T-helper 2 cell treated with Interferon-gamma antibody and Interleukin-4, amounts not matched to agents 5 μg/mL and 100 μg/mL, for 36 hours (primary cell): Measurements from ENCODE around the gene URGCP.

Source experiments
- DNase-seq: peaks from one replicate; pipeline ENCODE4 v3.0.0; 2021; ENCODE audit warnings: low spot score
- H3K27ac Mint-ChIP-seq: one replicate; pipeline ENCODE4 v1.8.0; 2021; ENCODE audit warnings: mild to moderate bottlenecking, mixed read lengths
- H3K27me3 Mint-ChIP-seq: one replicate; pipeline ENCODE4 v1.8.0; 2021; ENCODE audit warnings: low read depth, mixed read lengths
- H3K36me3 Mint-ChIP-seq: one replicate; pipeline ENCODE4 v1.8.0; 2021; ENCODE audit warnings: low read depth, mixed read lengths
- H3K4me1 Mint-ChIP-seq: one replicate; pipeline ENCODE4 v1.8.0; 2021; ENCODE audit warnings: low read depth, mixed read lengths
- H3K4me3 Mint-ChIP-seq: one replicate; pipeline ENCODE4 v1.8.0; 2022; ENCODE audit warnings: mild to moderate bottlenecking, moderate library complexity, mixed read lengths
- H3K9me3 Mint-ChIP-seq: one replicate; pipeline ENCODE4 v1.8.0; 2021; ENCODE audit warnings: mixed read lengths

URGCP gene

DNA sequence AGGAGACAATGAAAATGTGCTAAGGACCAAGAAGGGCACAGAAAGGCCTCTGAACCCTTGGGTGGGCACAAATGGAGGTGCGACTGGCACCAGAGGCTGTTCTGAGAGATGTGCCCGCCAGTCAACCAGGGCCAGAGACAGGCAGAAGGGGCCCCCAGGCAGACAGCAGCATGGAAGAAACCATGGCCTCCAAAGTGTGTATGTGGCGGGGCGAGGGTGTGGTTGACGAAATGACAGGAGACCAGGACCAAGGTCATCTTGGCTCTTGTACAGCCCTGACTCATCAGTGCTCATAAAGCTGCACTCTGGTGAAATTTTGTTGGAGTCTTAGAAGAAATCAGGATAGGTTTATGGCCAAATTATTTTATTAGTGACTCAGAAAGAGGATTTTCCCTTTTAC is 33.1 kb downstream of the URGCP start:
- H3K4me1 Mint-ChIP-seq, result peaks cover 12% of the 10 kb centered on the region
- H3K36me3 Mint-ChIP-seq, result peaks cover 29% of the 10 kb centered on the region
- H3K4me3 Mint-ChIP-seq, result no peak overlapping the region
- no peak overlapping the region for H3K27ac Mint-ChIP-seq
- no peaks in the 10 kb centered on the region for H3K9me3 Mint-ChIP-seq
- DNase-seq, result no peak
- H3K27me3 Mint-ChIP-seq, result no peaks in the 10 kb centered on the region

DNA sequence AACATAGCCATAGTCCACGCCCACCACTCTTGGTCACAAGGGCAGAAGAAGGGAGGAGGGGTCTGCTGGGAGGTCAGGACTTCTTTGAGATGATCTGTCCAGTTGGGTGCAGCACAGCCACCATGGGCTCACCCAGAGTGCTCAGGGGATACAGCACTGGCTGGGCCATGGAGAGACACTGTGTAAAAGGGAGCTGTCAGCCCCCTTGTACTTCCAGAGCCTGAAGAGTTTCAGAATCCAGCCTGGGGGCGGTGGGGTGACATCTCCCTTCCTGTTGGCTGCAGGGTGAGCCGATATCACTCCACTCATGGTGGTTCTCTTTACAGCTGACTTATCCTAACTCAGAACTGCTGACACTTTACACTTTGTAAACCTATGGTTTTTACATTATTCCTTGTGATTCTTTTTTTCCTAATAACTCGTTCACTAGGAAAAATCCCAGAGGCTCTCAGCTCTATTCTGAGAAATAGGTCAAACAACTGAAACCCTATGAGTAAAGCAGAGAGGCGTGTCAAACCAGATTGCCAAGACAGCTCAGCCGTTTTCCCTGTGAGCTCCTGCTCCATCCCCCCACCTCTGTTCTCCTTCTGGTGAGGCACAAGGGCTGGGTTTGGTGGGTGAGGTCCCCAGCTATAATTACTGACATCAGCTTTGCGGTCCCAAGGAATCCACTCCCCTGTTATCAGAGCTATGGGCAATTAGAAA is 33.8 kb downstream of the URGCP start:
- Mint-ChIP-seq H3K4me1 (peaks cover 14% of the 10 kb centered on the region), H3K27me3 (no peaks in the 10 kb centered on the region), H3K9me3 (no peaks in the 10 kb centered on the region), H3K4me3 (no peak overlapping the region), H3K36me3 (peaks cover 25% of the 10 kb centered on the region), H3K27ac (no peak overlapping the region)
- DNase-seq, result no peak

GRCh38 chr7:43871064-43871463 is 35.3 kb downstream of the URGCP start:
- peaks cover 14% of the 10 kb centered on the region for H3K4me1 Mint-ChIP-seq
- no peaks in the 10 kb centered on the region for H3K9me3 Mint-ChIP-seq
- peaks cover 29% of the 10 kb centered on the region for H3K36me3 Mint-ChIP-seq
- DNase-seq, result no peak
- no peak overlapping the region for H3K4me3 Mint-ChIP-seq
- H3K27me3 Mint-ChIP-seq, result no peaks in the 10 kb centered on the region
- H3K27ac Mint-ChIP-seq, result no peak overlapping the region

GRCh38 chr7:43870316-43870715 is 36.1 kb downstream of the URGCP start:
- Mint-ChIP-seq H3K36me3 (peaks cover 30% of the 10 kb centered on the region), H3K4me1 (peaks cover 14% of the 10 kb centered on the region), H3K4me3 (peak overlapping the region; percentile 97), H3K27me3 (no peaks in the 10 kb centered on the region), H3K27ac (no peak overlapping the region), H3K9me3 (no peaks in the 10 kb centered on the region)
- no peak for DNase-seq

- DNase-seq, result peak; percentile 21
- peaks cover 14% of the 10 kb centered on the region for H3K4me1 Mint-ChIP-seq
- peaks cover 30% of the 10 kb centered on the region for H3K36me3 Mint-ChIP-seq
- peak overlapping the region; percentile 86 for H3K27ac Mint-ChIP-seq
- no peaks in the 10 kb centered on the region for H3K9me3 Mint-ChIP-seq
- H3K27me3 Mint-ChIP-seq, result no peaks in the 10 kb centered on the region
- peak overlapping the region; percentile 97 for H3K4me3 Mint-ChIP-seq
Observed at GRCh38 chr7:43869867-43870240, 36.5 kb downstream of the URGCP start.

GRCh38 chr7:43869006-43869866 is 37.2 kb downstream of the URGCP start, which contains the start of gene MRPS24:
Gene MRPS24 (minus strand): TSS chr7:43869517. CDS start chr7:43869495, 22 bp downstream.
- DNase-seq, result peak; percentile 87
- Mint-ChIP-seq H3K27ac (peak within 1 kb of the TSS; percentile 90), H3K4me1 (peaks cover 14% of the 10 kb centered on the region), H3K36me3 (peaks cover 30% of the 10 kb centered on the region), H3K27me3 (no peaks in the 10 kb centered on the region), H3K9me3 (no peaks in the 10 kb centered on the region), H3K4me3 (peak within 1 kb of the TSS; percentile 97)

- H3K27ac Mint-ChIP-seq, result peak overlapping the region; percentile 90
- peaks cover 14% of the 10 kb centered on the region for H3K4me1 Mint-ChIP-seq
- DNase-seq, result no peak
- peaks cover 27% of the 10 kb centered on the region for H3K36me3 Mint-ChIP-seq
- peak overlapping the region; percentile 93 for H3K4me3 Mint-ChIP-seq
- H3K9me3 Mint-ChIP-seq, result no peaks in the 10 kb centered on the region
- H3K27me3 Mint-ChIP-seq, result peaks cover 3% of the 10 kb centered on the region
Observed at GRCh38 chr7:43868681-43869005, 37.8 kb downstream of the URGCP start.

- Mint-ChIP-seq H3K36me3 (peaks cover 25% of the 10 kb centered on the region), H3K27me3 (peaks cover 6% of the 10 kb centered on the region), H3K27ac (no peak overlapping the region), H3K4me3 (peak overlapping the region; percentile 93), H3K9me3 (no peaks in the 10 kb centered on the region), H3K4me1 (peaks cover 14% of the 10 kb centered on the region)
- no peak for DNase-seq
Observed at GRCh38 chr7:43868181-43868580, 38.2 kb downstream of the URGCP start.

DNA sequence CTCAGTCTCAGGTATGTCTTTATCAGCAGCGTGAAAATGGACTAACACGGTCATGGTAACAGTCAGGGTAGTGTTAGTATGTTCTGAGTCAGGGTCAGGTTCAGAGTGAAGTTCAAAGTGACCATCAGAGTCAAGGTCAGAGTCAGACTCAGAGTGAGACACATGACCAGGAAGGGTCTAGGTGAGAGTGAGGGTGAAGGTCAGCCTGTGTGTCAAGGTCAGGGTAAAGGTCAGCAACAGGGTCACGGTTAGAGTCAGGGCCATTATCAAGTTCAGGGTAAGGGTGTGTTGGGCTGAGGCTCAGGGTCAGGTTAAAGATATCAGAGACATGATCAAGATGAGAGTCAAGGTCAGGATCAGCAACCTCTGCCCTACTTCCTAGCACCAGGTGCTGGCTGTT is 41.1 kb downstream of the URGCP start:
- no peak overlapping the region for H3K4me3 Mint-ChIP-seq

GRCh38 chr7:43864126-43864525 is 42.3 kb downstream of the URGCP start:
- Mint-ChIP-seq H3K36me3 (peaks cover 22% of the 10 kb centered on the region), H3K27ac (no peak overlapping the region), H3K4me3 (no peak overlapping the region), H3K27me3 (peaks cover 18% of the 10 kb centered on the region), H3K4me1 (peaks cover 6% of the 10 kb centered on the region), H3K9me3 (no peaks in the 10 kb centered on the region)
- DNase-seq, result no peak

More for the DNA sequence above, 41.1 kb downstream of the URGCP start:
- Mint-ChIP-seq H3K4me1 (peaks cover 12% of the 10 kb centered on the region), H3K27ac (no peak overlapping the region), H3K36me3 (peaks cover 22% of the 10 kb centered on the region), H3K27me3 (peaks cover 15% of the 10 kb centered on the region), H3K9me3 (no peaks in the 10 kb centered on the region)
- DNase-seq, result no peak

DNA sequence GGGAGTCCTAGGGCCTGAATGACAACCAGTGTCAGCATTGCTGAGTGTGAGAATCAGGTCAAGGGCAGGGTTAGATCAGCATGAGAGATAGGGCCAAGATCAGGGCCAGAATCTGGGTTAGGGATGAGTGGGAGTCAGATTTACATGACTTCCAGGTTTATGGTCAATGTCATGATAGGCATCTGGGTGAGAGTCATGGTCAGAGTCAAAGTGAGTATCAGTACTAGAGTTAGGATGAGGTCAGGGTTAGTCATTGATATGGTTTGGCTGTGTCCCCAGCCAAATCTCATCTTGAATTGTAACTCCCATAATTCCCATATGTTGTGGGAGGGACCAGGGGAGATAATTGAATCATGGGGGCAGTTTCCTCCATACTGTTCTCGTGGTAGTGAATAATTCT is 49.4 kb downstream of the URGCP start:
- Mint-ChIP-seq H3K9me3 (no peaks in the 10 kb centered on the region), H3K4me3 (no peak overlapping the region), H3K27me3 (peaks cover 10% of the 10 kb centered on the region), H3K27ac (no peak overlapping the region), H3K36me3 (no peaks in the 10 kb centered on the region), H3K4me1 (no peaks in the 10 kb centered on the region)
- peak; percentile 11 for DNase-seq

DNA sequence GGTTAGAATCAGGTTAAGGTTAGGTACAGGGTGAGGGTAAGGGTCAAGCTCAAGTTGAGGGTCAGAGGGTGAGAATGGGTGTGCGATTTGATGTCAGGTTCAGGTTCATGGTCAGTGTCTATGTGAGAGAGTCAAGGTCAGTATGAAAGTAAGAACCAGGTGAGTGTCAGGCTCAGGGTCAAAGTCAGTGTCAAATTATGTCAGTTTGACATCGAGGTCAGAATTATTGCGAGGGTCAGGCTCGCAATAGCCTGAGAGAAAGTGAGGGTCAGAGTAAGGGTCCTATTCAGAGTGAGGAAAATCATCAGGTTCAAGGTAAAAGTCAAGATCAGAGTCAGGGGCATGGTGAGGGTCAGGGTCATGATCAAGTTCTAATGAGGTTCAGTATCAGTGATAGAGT is 50.1 kb downstream of the URGCP start:
- H3K36me3 Mint-ChIP-seq, result no peaks in the 10 kb centered on the region
- no peak overlapping the region for H3K4me3 Mint-ChIP-seq
- no peak overlapping the region for H3K27ac Mint-ChIP-seq
- H3K4me1 Mint-ChIP-seq, result no peaks in the 10 kb centered on the region
- no peaks in the 10 kb centered on the region for H3K9me3 Mint-ChIP-seq
- H3K27me3 Mint-ChIP-seq, result peaks cover 8% of the 10 kb centered on the region
- no peak for DNase-seq

DNA sequence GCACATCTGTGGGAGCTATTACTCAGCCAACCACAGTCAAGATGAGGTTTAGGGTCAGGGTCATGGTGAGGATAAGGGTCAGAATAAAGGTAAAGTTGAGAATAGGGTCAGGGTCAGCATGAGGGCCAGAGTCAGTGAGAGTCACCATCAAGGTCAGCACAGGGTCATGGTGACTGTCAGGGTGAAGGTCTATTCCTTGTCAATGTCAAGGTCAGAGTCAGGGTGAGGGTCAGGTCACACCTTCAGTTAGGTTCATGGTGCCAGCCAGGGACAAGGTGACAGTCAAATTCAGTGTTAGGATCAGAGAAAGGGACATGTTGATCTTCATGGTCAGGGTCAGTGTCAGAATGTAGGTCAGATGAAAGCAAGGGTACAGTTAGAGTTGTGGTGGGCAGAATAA is 51.2 kb downstream of the URGCP start:
- Mint-ChIP-seq H3K4me3 (no peak overlapping the region), H3K27ac (no peak overlapping the region), H3K4me1 (peaks cover 1% of the 10 kb centered on the region), H3K9me3 (no peaks in the 10 kb centered on the region), H3K36me3 (no peaks in the 10 kb centered on the region), H3K27me3 (peaks cover 4% of the 10 kb centered on the region)
- DNase-seq, result no peak

DNA sequence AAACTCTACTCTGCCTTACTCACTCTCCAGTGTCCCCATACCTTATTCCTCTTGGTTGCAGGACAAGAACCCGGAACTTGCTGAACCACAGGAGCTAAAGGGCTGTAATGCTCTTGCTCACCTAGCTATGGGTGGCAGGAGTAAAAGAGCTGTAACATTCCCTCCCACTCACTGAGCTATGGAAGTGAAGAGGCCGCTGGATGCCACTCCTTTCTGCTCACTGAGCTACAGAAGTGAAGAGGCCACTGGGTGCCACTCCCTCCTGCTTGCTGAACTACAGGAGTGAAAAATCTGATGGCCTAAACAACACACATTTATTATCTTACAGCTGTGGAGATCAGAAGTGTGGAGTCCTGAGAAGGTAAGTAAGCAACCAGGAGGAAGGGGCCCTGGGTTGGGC is 54.6 kb downstream of the URGCP start:
- peaks cover 4% of the 10 kb centered on the region for H3K27me3 Mint-ChIP-seq
- H3K9me3 Mint-ChIP-seq, result no peaks in the 10 kb centered on the region
- no peak for DNase-seq
- H3K27ac Mint-ChIP-seq, result no peak overlapping the region
- H3K4me1 Mint-ChIP-seq, result peaks cover 5% of the 10 kb centered on the region
- no peaks in the 10 kb centered on the region for H3K36me3 Mint-ChIP-seq
- H3K4me3 Mint-ChIP-seq, result no peak overlapping the region
